Measurements from ENCODE around the gene EDC4. TPM values are rescaled to one million over a fixed set of nuclear protein-coding genes. Genes with fewer than 3 reads are reported as not detected.
"Not testable (repeated sequence)": the region's sequence is repeated elsewhere in the genome, so short reads cannot be mapped to it uniquely, and the experiment has no call there.

Gene EDC4
- total RNA-seq, 1 donor from 2014 or later: 100 TPM

GRCh38 chr16:67833030-67833414, 39.8 kb upstream of the EDC4 start:
- no peak for DNase-seq (ENCODE audit: low read depth, low spot score)

GRCh38 chr16:67833415-67834241, 39.2 kb upstream of the EDC4 start:
- Mint-ChIP-seq H3K27me3 (ENCODE audit: low read depth) (no peaks in the 10 kb centered on the region), H3K9me3 (no peaks in the 10 kb centered on the region), H3K4me3 (peak overlapping the region; percentile 91), H3K27ac (ENCODE audit: unreplicated experiment) (peak overlapping the region; percentile 28), H3K36me3 (ENCODE audit: low read depth) (no peaks in the 10 kb centered on the region), H3K4me1 (peaks cover 15% of the 10 kb centered on the region)
- peak; percentile 94 for DNase-seq (ENCODE audit: low read depth, low spot score)
- TF ChIP-seq, protein P1, sequence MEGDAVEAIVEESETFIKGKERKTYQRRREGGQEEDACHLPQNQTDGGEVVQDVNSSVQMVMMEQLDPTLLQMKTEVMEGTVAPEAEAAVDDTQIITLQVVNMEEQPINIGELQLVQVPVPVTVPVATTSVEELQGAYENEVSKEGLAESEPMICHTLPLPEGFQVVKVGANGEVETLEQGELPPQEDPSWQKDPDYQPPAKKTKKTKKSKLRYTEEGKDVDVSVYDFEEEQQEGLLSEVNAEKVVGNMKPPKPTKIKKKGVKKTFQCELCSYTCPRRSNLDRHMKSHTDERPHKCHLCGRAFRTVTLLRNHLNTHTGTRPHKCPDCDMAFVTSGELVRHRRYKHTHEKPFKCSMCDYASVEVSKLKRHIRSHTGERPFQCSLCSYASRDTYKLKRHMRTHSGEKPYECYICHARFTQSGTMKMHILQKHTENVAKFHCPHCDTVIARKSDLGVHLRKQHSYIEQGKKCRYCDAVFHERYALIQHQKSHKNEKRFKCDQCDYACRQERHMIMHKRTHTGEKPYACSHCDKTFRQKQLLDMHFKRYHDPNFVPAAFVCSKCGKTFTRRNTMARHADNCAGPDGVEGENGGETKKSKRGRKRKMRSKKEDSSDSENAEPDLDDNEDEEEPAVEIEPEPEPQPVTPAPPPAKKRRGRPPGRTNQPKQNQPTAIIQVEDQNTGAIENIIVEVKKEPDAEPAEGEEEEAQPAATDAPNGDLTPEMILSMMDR (conservative IDR thresholded peaks at IDR 0.05): no peak

More at GRCh38 chr16:67833030-67833414, 39.8 kb upstream of the EDC4 start:
- H3K4me3 Mint-ChIP-seq: peak overlapping the region; percentile 91
- no peaks in the 10 kb centered on the region for H3K9me3 Mint-ChIP-seq
- H3K27ac Mint-ChIP-seq (ENCODE audit: unreplicated experiment): peak overlapping the region; percentile 57
- TF ChIP-seq, protein P1 (conservative IDR thresholded peaks at IDR 0.05): no peak
- H3K36me3 Mint-ChIP-seq (ENCODE audit: low read depth): no peaks in the 10 kb centered on the region
- H3K27me3 Mint-ChIP-seq (ENCODE audit: low read depth): no peaks in the 10 kb centered on the region
- H3K4me1 Mint-ChIP-seq: peaks cover 15% of the 10 kb centered on the region

- Mint-ChIP-seq H3K4me3 (peak overlapping the region; percentile 91), H3K9me3 (no peaks in the 10 kb centered on the region)
Observed at GRCh38 chr16:67834242-67834614, 38.6 kb upstream of the EDC4 start.

DNA sequence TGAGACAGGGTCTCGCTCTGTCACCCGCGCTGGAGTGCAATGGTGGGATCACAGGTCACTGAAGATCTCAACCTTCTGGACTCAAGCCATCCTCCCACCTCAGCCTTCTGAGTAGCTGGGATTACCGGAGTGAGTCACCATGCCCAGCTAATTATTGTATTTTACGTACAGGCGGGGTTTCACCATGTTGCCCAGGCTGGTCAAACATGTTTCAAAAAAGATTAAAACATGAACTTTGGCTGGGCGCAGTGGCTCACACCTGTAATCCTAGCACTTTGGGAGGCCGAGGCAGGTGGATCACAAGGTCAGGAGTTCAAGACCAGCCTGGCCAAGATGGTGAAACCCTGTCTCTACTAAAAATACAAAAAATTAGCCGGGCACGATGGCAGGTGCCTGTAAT, 35.7 kb upstream of the EDC4 start:
- H3K27me3 Mint-ChIP-seq (ENCODE audit: low read depth); H3K9me3 Mint-ChIP-seq; H3K27ac Mint-ChIP-seq (ENCODE audit: unreplicated experiment); H3K4me3 Mint-ChIP-seq; H3K36me3 Mint-ChIP-seq (ENCODE audit: low read depth); DNase-seq (ENCODE audit: low read depth, low spot score): not testable (repeated sequence)
- peaks cover 23% of the 10 kb centered on the region for H3K4me1 Mint-ChIP-seq

More at GRCh38 chr16:67834242-67834614, 38.6 kb upstream of the EDC4 start:
- peaks cover 15% of the 10 kb centered on the region for H3K4me1 Mint-ChIP-seq
- TF ChIP-seq, protein P1 (conservative IDR thresholded peaks at IDR 0.05): no peak
- H3K27me3 Mint-ChIP-seq (ENCODE audit: low read depth): no peaks in the 10 kb centered on the region
- H3K27ac Mint-ChIP-seq (ENCODE audit: unreplicated experiment): peak overlapping the region; percentile 28
- DNase-seq (ENCODE audit: low read depth, low spot score): no peak
- H3K36me3 Mint-ChIP-seq (ENCODE audit: low read depth): no peaks in the 10 kb centered on the region

GRCh38 chr16:67837811-67838210, 35.0 kb upstream of the EDC4 start:
- no peaks in the 10 kb centered on the region for H3K27me3 Mint-ChIP-seq (ENCODE audit: low read depth)
- no peaks in the 10 kb centered on the region for H3K9me3 Mint-ChIP-seq
- no peak overlapping the region for H3K27ac Mint-ChIP-seq (ENCODE audit: unreplicated experiment)
- no peak for DNase-seq (ENCODE audit: low read depth, low spot score)
- TF ChIP-seq, protein P1 (conservative IDR thresholded peaks at IDR 0.05): no peak
- peaks cover 19% of the 10 kb centered on the region for H3K4me1 Mint-ChIP-seq
- peak overlapping the region; percentile 52 for H3K4me3 Mint-ChIP-seq
- H3K36me3 Mint-ChIP-seq (ENCODE audit: low read depth): no peaks in the 10 kb centered on the region

DNA sequence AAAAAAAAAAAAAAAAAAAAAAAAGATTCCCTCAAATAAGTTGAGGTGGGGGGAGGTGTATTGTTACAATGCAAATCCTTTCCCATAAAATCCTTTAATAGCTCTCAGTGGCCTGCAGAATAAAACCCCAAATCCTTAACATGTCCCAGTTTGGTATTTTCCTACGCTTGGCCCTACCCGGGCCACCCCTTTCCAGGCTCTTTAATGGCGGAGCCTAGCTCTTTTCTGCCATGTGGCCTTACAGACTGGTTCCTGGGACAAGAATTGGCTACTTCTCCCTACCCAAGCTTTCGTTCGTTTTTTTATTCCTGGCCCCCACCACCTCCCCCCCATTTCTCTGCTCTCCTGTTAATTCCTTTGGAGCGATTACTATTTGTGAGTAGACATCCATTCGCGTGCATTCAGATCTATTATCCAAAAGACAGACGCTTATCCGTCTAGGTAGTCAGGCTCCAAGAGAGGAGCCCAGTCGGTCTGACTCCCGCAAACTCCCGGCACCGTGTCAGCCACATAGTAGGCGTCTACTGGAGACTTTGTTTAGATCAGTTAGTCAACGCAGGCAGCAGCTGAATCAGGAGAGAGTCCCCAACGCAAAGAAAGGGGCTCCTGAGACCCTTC, 31.5 kb upstream of the EDC4 start:
- H3K4me1 Mint-ChIP-seq: peaks cover 42% of the 10 kb centered on the region

More for the DNA sequence above, 31.5 kb upstream of the EDC4 start:
- Mint-ChIP-seq H3K27ac (ENCODE audit: unreplicated experiment) (peak overlapping the region; percentile 93), H3K27me3 (ENCODE audit: low read depth) (no peaks in the 10 kb centered on the region), H3K36me3 (ENCODE audit: low read depth) (no peaks in the 10 kb centered on the region), H3K9me3 (no peaks in the 10 kb centered on the region), H3K4me3 (peak overlapping the region; percentile 97)
- no peak for DNase-seq (ENCODE audit: low read depth, low spot score)
- TF ChIP-seq, protein P1 (conservative IDR thresholded peaks at IDR 0.05): no peak
